Stimulated activated CD8-positive, alpha-beta memory T cell treated with anti-CD3 and anti-CD28 coated beads, Interleukin-12 subunit alpha, Interleukin-12 subunit beta, amount 100 ng/mL, for 24 hours (primary cell): ENCODE data around the gene PEX26.
"Not testable (repeated sequence)": the region's sequence is repeated elsewhere in the genome, so short reads cannot be mapped to it uniquely, and the experiment has no call there.

Experiments
- DNase-seq: peaks from one replicate; pipeline ENCODE4 v3.0.0-alpha.2; 2020; ENCODE audit errors: extremely low read depth

PEX26 gene

DNA sequence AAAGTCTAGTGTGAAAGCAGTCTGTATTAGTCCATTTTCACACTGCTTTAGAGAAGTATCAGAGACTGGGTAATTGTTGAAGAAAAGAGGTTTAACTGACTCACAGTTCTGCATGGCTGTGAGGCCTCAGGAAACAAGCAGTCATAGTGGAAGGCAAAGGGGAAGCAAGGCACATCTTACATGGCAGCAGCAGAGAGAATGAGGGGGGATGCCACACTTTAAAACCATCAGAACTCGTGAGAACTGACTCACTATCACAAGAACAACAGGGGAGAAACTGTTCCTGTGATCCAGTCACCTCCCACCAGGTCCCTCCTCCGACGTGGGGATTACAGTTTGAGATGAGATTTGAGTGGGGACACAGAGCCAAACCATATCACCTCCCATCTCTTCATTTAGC lies 19.0 kb downstream of the PEX26 start:
- DNase-seq = no peak

DNA sequence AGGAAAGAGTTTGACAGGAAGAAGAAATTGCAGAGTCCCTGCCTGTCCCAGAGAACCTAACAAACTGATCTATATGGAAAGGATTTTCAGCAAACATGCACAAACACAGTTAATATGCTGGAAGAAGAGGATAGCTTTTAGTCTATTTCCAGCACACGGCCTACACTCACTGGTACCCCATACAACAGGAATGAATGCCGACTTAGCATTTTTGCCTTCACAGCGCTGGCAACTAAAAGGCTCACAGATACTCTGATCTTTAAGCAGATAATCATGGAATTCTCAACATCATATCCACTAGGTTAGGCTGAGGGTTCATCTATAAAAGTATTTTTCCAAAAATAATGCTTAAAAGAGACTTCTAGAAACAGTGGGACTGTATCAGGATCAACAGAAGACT lies 23.0 kb downstream of the PEX26 start:
- DNase-seq = no peak

- DNase-seq = no peak
Measured at GRCh38 chr22:18101536-18101935, 23.7 kb downstream of the PEX26 start.

GRCh38 chr22:18103527-18104269 lies 25.9 kb downstream of the PEX26 start:
- DNase-seq = no peak

DNA sequence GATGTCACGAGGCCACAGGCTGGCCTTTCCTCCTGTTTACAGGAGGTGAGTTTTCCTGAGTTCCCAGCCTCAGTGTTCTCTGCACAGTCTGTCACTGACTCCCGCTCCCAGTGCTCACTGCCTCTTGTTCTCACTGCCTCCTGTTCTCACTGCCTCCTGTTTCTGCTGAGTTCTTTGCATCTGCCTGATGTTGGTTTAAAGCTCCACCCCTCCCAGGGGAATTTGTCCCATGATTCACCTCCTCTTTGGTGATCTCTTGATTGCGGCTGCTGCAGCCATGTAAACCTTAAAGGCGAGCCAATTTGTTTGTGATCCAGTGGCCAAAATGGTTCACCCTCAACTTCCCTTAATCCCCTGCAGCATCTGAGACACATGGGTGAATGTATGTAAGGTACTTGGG lies 26.8 kb downstream of the PEX26 start:
- DNase-seq = no peak

- not testable (repeated sequence) for DNase-seq
Measured at GRCh38 chr22:18105981-18106380, 28.2 kb downstream of the PEX26 start.

DNA sequence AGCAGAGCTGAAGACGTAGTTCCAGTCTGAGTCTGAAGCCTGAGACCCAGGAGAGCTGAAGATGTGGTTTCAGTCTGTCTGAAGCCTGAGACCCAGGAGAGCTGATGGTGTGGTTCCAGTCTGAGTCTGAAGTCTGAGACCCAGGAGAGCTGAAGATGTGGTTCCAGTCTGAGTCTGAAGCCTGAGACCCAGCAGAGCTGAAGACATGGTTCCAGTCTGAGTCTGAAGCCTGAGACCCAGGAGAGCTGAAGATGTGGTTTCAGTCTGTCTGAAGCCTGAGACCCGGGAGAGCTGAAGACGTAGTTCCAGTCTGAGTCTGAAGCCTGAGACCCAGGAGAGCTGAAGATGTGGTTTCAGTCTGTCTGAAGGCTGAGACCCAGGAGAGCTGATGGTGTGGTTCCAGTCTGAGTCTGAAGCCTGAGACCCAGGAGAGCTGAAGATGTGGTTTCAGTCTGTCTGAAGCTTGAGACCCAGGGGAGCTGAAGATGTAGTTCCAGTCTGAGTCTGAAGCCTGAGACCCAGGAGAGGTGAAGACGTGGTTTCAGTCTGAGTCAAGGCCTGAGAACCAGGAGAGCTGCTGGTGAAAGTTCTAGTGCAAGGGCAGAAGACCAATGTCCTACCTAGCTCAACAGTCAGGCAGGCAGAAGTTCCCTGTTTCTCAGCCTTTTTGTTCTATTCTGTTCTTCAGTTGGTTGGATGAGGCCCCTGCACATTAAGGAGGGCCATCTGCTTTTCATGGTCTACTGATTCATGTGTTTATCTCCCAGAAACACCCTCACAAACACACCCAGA lies 29.0 kb downstream of the PEX26 start:
- DNase-seq = not testable (repeated sequence)

GRCh38 chr22:18108187-18108586 lies 30.4 kb downstream of the PEX26 start:
- no peak for DNase-seq

GRCh38 chr22:18109410-18110193 lies 31.8 kb downstream of the PEX26 start:
- DNase-seq = no peak

- DNase-seq = no peak
Measured at GRCh38 chr22:18110194-18110953, 32.6 kb downstream of the PEX26 start, which contains the start of gene TUBA8. Gene TUBA8, plus strand, starts transcription at chr22:18110809. Its CDS starts 57 bp downstream, at chr22:18110866.

GRCh38 chr22:18110954-18111758 lies 33.4 kb downstream of the PEX26 start:
- no peak for DNase-seq

DNA sequence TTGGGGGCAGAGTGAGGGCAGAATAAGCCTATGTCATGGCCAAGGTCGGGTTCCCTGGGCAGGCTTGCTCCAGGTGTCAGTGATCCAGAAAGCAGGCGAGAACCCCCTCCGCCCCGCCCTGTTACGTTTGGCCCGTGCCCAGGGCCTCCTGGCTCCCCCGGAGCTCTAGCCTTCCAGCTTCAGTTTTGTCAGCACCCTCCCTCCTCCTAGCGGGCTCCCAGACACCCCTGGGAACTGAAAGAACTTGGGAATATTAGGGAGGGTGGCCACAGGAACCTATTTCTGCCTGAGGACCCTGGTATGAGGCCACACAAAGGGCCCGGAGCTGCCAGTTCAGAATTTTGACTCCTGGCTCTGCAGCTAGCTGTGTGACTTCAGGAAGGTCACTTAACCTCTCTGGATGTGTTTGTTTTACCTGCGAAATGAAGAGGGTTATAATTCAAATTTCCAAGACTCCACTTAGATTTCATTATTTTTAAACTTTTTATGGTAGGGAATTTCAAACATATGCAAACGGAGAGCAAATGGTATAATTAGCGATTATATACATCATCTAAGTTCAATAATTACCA lies 34.1 kb downstream of the PEX26 start:
- no peak for DNase-seq

DNA sequence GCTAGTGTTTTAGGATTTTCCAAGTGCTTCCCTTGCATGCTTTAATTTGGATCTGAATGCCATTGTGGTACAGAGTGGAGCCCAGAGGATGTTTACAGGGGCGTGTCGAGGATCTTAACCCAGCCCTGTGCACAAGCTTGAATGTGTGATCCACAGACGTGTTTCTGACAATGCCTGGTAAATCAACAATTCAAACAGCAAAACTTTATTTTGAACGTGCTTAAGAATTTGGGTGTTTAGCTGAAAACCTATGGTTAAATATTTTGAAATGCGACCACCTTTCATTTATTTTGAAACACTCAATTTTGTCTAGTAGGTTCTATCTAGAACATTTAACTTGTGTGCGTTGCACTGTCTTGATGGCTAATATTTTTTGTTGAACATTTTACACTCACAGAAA lies 34.6 kb downstream of the PEX26 start:
- DNase-seq = no peak

GRCh38 chr22:18113680-18114394 lies 36.0 kb downstream of the PEX26 start:
- no peak for DNase-seq

- DNase-seq = no peak
Measured at GRCh38 chr22:18114495-18114894, 36.7 kb downstream of the PEX26 start.

DNA sequence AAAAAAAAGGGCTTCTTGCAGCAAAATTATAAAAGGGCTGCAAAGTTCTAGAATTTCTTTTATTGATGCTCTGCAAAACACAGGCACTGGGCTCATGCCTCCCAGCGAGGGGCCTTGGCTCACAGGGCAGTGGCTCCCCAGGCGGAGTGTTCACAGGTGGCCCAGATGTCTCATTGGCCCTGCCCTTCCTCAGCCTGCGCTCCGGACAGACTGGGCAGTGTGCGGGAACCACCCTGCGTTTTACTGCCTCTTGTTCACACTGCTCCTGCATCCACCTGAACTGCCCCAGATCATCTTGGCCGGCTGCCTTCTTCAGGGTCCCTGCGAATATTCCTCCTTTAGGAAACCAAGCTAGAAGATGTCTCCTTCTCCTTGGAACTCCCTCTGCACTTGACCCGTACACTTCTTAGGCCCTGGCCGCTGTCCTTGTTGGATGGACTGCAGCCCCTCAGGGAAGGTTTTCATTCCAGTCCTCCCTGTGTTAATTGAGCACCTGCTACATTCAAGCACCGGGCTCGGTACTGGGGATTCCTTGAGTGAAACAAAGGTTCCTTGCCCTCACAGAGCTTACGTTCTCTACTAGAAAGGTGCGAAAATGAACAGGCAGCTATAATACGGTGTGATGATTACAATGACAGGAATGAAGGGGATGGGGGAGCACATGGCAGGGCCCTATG lies 37.3 kb downstream of the PEX26 start:
- DNase-seq = no peak

- DNase-seq = no peak
Measured at GRCh38 chr22:18115906-18116371, 38.1 kb downstream of the PEX26 start.

DNA sequence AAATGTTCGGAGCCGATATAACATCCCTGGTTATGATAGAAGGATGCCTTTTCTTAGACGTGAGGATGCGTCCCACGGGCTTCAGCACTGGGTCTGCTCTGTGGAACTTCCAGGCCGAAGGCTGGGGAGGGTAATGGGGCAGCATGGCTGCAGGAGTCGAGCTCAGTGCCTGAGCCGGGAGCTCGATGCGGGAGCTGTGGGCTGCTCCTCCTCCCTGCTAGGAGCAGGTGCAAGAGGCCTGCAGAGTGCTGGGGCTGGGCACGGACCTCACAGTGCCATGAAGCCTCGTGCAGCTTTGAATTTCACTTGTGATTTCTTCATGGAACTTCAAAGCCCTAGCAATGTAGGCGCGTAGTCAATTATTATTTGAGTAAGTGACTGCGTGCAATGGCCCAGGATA lies 38.8 kb downstream of the PEX26 start:
- no peak for DNase-seq

DNA sequence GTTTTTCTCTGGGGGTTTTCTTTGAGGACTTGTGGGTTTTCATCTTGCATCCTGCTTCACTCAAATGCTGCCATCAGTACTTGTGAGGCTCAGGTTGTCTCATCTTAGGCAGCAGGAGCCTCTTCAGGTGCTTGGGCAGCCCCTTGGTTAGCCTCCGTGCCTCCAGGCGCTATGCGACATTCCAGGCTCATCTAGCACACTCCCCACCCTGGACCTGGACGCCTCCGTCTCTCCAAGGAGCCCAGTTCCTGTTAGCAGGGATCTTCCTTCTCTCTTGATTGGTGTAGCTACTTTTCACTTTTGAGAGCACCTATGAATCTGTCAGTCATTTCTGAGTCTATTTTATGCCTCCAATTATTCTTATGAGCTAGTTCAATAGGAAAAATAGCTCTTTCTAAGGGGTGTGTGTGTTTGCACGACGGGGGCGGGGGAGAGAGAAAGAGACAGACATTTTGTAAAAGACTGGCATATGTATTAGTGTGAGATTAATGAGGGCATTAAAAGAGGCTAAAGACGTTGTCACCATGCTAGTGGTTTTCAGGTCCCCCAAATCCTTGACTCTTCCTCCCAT lies 40.6 kb downstream of the PEX26 start:
- no peak for DNase-seq
